ENCODE measurements around the gene PFN1.

Gene PFN1

GRCh38 chr17:4895657-4896331 lies 52.5 kb downstream of the PFN1 start:
- DNase-seq, result no peak
